GM21529 (cell line): ENCODE data around the gene ANKRD33.

Experiments used
- ATAC-seq: cut with Tn5 transposase; IDR thresholded peaks from one replicate; pipeline ENCODE4 v1.9.1; 2021; ENCODE audit not compliant: unreplicated experiment

The ANKRD33 gene

DNA sequence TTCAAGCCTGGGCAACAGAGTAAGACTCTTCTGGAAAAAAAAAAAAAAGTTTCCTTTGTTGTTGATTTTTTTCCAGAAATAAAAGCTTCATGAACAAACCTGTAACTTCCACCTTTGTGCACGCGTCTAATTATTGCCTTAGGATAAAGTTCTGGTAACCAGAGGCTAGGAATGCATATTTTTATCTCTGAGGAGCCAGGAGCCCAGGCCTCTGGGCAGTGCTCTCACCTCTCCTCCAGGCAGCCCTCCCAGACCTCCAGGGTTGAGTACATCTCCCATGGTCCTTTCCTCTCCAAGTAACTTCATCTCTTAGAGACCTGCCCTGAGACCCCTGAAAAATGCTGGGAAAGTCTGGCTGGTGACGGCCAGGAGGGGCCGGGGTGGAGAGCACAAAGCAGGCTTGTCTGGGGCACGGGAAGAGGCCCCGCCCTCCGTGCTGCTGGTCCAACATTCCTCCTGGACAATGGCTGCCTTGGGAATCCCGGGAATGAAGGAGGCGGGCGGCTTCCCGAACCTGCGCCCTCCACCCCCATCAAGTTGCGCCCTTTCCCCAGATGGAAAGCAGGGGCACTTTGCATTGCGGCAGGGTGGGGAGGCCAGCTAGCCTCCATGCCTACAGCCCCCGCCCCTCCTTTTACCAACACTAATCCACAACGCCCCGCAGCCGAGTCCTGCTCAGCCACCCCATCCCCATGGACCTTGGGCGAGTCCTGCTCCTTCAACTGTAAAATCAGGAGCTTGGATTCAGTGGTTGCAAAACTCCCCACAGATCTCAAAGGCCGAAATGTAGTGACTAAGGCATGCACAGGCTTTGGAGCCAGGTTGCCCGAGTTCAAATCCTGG lies 32.1 kb upstream of the ANKRD33 start:
- no peak for ATAC-seq

DNA sequence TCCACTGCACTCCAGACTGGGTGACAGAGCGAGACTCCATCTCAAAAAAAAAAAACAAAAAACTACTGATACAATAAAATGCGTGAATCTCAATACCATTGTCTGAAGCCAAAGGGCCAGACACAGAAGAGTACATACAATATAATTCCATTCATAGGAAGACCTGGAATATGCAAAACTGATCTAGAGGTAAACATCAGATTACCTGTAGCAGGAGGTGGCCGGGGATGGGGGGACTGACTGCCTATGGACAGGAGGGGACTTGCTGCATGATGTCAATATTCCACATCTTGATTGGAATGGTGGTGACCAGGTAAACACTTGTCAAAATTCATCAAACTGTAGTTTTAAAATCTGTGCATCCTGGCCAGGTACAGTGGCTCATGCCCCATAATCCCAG lies 26.9 kb upstream of the ANKRD33 start:
- ATAC-seq: no peak

DNA sequence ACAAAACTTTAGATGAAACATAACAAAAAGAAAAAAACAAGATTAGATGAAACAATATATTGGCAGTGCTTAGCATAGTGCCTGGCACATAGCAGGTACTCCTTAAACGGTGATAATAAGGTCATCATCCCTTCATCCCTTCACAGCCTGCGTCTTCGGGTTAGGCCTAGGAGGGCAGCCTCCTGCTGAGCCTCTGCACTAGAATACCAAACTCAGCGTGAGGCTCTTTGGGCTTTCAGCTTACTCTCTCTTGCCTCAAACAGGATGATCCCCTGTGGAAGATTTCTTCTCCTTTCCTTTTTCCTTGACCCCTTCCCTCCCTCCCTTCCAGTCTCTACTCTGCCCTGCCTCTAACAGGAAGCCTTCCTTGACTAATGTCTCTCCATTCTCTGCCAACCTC lies 25.0 kb upstream of the ANKRD33 start:
- ATAC-seq: no peak

DNA sequence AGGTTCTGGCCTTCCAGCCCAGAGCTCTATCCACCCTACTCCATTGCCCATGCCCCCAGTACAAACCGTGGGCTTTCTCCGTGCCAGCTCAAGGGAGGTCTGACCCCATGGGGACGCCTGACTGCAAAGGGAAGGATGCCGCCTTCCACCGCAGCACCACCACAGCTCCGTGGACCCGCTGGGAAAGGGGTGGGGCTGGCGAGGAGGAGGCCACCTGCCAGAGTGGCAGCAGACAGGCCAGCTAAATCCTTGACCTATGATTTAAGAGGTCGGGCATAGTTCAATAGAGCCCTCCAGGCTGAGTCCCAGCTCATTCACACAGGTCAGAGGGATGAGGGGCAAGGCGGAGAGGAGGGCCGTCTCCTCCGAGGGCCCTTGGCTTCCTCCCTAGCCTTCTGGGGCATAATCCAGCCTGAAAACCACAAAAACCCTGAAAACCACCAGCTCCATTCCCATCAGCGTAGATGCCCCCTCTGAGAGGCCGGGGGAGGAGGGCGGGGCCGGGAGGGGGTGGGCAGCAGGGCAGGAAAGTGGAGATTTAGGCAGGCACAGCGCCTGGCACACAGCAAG lies 24.5 kb upstream of the ANKRD33 start:
- no peak for ATAC-seq

DNA sequence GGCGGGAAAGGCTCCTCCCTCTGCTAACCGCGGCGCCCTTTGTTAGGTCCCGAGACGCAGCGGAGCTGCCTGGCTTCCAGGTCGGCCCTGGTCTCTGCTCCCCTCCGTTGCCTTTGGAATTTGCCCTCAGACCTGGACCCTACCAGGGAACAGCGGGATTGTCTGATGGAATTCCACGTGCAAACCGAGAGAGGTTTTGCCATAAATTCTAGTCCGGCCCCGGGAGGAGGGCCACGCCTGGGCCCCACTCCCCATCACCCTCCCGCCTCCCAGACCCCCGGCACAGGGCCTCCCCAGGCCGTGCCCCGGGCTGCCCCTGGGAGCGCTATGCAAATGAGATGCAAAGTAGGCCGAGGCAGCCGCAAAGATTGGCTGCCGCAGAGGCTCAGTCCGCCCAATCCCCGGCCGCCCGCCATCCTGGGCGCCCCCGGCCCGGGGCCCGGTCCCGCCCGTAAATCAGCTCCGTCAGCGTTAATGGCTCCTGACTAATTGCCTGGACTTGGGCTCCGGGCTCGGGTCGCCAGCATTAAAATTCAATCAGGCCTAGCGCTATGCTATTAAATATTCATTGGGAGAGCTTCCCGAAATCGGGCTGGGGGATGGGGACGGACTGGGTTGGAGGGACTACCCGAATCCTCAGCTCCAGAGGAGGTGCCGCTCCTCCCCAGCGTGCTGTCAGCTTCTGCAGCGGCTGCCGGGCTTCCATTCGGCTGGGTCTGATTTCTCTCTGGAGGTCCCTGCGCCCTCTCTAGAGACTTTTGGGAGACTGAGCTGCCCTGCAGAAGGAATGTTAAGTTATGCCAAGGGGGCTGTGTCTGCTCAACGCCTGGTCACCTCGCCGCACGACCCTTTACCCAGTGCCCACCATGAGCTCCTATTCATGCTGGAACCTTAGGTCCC lies 23.7 kb upstream of the ANKRD33 start:
- no peak for ATAC-seq

DNA sequence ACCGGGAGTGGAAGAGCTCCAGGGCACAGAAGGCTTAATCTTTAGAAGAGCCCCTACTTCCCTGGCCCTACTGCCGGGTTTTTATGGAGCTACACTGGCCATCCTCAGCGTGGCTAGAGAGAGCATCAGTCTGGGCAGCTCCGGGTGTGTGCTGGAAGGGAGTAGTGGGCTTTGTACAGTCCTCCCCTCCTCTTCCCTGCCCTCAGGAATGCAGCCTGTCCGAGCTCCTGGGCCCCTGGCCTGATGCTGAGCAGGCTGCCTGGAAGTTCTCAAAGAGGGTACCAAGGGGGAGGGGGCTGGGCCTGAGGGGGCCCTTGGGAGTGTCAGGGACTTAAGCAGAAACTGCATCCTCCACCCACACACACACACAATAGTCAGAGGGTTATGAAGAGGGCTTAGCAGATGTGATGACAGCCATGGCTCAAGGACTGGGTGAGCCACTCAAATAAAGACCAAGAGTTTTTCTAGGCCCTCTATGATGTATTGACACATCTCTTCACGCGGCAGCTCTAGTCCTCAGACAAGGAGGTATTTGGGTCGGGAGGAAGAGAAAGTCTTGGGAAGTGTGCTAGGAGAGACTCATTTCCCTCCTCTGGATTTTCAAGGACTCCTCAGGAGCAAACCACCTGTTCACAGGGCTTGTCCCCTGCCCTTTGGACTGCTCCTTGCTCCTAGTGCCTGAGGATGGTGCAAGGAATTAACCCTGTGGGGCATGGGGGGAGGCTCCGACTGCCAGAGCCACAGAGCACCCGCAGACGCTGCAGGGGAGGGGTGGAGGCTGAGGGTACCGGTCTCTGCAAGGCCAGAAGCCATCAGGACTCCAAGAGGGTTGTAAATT lies 22.9 kb upstream of the ANKRD33 start:
- no peak for ATAC-seq

DNA sequence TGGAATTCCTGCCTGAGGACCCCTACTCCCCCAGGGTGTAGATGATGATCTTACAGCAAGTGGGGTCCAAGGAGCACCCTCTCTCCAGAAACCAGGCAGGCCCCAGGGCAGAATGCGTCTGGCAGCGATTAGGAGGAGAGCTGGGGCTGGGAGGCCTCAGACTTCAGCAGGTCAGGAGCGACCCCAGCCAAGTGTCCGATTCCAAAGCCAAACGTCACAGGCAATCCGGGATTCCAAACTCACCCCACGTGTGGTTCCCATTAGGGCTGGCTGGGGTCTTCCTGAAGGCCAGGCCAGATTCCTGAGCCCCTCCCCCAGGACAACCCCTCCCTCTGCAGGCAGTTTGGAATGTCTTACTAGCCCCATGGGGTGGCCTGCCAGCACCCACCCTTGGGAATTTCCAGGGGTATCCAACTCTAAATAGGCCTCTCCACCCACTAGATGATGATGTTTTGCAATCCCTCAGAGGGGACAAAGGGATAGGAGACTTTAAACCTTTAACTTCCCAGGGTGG lies 22.1 kb upstream of the ANKRD33 start:
- no peak for ATAC-seq

DNA sequence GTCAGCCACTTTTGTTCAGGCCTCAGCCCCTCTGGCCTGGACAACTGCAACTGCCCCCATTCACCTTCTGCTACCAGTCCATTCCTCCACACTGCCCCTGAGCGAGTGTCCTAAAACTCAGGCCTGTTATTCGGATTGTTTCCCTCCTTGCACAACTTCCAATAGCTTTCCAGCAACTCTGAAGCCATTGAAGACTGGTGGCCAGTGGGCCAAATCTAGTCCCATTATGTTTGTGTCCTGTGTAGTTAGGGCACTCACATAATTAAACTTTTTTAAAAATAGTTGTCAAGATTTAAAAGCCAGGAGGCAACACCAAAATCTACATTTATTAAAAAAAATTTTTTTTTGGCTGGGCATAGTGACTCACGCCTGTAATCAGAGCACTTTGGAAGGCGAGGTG lies 21.6 kb upstream of the ANKRD33 start:
- ATAC-seq: no peak

DNA sequence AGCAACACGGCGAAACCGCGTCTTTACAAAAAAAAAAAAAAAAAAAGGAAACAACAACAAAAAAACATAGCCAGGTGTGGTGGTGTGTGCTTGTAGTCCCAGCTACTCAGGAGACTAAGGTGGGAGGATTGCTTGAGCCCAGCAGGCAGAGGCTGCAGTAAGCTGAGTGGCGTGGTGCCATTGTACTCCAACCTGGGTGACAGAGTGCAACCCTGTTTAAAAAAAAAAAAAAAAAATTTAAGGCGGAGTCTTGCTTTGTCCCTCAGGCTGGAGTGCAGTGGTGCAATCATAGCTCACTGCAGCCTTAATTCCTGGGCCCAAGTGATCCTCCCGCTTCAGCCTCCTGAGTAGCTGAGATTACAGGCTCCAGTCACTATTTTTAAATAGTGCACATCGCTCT lies 21.1 kb upstream of the ANKRD33 start:
- no peak for ATAC-seq

DNA sequence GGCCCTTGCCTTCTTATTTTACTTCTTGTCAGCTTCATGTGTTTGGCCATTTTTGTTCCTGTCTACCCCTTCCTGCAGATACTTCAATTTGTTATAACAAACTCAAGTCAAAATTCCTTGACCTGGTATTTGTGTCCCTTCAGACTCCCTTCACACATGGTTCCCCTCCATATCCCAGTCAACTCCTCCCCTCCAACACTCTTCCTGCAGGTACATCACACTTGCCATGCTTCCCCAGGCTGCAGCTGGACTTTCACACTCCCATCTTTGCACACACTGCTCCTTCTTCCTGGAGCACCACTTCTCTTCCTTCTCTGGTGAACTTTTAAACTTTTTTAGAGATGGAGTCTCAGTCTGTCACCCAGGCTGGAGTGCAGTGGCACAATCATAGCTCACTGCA lies 20.5 kb upstream of the ANKRD33 start:
- ATAC-seq: no peak

DNA sequence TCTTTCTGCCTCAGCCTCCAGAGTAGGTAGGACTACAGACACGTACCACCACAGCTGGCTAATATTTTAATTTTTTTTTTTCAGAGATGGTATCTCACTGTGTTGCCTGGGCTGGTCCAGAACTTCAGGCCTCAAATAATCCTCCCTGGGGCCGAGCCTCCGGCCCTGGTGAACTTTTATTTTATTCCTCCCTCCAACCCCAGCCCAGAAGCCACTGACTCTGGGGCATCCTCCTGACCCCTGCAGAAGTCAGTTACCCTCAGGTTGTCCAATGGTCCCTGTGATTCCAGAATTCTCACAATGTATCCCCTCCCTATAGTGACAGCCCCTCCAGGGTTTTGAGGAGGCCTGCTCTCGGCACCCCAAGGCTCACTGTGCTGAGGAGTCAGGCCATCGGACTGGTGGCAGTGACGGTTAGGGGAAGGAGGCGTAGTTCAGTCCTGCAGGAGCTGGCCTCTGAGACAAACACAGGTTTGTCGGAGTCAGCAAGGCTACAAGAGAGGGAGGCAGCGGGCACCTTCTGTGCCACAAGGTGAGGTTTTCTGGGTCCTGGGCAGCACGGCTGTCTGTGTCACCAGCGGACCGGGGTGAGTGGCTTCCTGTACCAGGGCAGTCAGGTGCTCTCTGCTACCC lies 20.0 kb upstream of the ANKRD33 start:
- no peak for ATAC-seq

DNA sequence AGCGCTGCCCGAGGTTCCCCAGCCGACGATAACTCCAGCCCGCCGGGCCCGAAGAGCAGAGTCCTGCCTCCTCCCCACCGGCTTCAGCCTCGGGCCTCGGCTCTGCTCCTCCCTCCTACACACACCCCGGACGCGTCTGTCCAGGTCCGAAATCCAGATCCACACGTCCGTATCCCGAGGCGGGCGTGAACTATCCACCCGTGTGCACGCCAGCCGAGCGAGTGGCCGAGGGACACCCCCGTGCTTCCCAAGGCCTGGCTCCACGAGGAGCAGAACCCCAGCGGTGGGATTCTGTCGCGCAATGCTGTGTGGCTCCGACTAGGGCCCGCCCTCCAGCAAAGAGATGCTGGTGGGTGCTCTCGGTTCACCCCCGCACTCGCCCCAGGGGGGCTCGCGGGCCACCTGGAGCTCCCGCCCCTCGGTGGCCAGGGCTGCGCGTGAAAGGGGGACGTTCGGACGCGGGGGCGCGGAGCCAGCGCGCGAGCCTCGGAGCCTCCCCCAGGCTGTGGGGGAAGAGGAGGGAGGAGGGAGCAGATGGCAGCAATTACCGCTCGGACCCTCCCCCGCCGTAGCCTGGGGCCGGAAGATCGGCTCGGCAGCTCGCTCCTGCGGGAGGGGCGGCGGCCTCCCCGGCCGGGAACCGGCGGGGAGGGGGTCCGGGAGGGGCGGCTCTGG lies 18.9 kb upstream of the ANKRD33 start:
- ATAC-seq: no peak

DNA sequence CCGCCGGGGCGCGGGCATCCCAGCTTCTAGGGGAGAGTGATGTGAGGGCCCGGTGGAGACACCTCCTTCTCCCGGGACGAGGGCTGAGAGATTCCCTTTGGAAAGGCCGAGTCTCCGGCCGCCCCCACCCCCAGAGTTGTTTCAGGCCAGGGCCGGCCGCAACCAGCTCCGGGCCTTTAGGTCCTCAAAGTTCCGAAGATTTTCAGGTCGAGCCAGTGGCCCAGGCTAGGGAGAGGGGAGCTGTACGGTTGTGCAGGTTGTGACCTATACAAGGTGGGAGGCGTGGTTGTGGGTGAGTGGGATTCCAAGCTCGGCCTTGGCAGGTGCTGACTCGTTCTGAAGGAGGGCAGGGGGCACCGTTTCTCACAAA lies 18.4 kb upstream of the ANKRD33 start:
- ATAC-seq: no peak

DNA sequence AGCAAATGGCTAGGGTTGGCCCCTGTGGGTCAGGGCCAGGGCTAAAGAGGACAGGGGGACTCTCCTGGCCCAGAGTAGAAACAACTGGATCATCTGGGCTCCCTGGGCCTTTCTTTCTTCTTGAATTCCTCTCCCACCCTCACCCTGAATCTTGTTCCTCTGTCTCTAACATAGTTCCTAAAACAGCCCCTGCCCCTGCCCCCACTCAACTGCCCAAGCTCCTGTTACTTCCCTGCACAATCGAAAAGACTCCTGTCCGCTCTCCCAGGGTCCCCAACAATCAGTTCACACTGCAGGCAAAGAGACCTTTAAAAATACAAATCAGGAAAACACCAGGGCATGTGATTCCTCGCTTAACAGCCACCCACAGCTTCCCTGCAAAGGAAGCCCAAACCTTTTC lies 18.0 kb upstream of the ANKRD33 start:
- ATAC-seq: no peak

DNA sequence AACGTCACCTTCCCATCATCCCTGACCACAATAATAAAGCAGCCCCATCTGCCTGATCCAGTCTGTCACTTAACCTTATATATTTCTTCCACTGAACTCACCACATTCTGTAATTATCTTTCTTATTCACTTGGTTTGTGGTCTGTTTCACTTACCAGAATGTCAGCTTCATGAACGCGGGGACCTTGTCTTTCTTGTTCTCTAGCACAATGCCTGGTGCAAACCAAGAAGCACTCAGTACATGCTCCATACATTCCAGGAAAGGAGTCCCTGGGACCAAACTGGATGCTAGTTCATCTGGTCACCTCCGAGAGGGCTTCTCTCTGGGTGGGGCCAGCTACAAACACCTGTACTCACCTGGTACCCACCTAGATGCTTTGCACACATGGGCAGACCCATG lies 17.4 kb upstream of the ANKRD33 start:
- ATAC-seq: no peak

DNA sequence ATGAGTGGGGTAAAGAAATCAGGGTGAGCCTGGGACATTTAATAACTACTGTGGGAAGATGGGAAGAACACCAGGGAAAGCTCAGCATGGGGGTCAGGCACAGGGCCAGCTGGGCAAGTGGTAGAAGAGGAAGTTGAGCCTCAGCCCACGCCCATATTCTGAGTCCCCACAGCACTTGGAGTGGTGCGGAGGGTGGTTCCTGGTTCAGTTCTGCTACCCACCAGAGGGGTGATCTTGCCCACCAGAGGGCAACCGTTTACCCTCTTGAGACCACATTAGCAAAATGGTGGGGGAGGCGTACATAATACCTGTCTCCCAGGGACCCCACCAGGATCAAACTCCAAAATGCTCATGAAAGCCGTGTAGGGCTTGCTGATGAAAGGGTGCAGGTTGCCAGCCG lies 16.8 kb upstream of the ANKRD33 start:
- ATAC-seq: no peak

DNA sequence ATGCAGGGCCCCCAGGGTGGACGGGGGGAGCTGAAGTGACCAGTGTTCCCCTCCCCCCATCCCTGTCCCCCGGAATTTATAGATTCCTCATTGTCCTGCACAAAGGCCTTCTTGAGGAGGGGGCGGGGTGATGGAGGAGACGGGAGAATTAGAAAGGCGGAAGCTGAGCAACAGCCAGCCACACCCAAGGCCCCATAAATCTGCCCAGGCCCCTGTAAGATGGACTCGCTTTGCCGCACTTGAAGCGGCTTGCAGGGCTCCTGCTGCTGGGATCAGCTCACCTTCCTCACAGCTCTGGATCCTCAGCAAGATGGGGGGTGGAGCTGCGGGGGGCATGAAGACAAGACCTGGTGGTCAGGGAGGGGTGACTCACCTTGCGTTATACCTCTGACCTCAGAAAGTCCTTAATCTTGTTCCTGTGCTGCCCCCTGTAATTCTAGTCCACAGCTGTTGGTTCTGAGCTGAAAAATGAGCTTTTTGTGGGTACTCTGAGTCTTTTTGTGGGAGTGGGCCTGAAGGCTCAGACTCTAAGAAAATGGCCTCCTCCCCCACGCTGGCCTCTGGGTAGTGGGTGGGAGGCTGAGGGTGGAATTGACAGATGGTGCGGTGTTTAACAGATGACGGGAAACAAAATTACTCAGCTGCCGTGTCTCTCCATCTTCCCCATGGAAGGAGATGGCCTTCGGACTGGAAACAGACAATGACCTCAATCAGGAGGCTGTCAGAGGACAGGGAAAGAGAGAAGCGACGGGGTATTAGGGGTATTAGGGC lies 15.8 kb upstream of the ANKRD33 start:
- no peak for ATAC-seq

DNA sequence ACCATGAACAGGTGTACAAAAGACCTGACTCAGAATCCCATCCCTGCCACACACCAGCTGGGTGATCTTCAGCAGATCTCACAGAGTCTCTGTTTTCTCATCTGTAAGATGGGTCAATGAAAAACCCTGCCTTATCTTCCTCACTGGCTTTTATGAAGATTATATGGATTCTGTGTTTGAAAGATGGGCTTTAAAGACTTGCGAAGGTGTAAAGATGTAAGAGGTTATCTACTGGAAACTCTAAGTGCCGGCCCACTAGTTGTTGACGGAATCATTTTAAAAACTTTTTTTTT lies 15.3 kb upstream of the ANKRD33 start:
- ATAC-seq: no peak

DNA sequence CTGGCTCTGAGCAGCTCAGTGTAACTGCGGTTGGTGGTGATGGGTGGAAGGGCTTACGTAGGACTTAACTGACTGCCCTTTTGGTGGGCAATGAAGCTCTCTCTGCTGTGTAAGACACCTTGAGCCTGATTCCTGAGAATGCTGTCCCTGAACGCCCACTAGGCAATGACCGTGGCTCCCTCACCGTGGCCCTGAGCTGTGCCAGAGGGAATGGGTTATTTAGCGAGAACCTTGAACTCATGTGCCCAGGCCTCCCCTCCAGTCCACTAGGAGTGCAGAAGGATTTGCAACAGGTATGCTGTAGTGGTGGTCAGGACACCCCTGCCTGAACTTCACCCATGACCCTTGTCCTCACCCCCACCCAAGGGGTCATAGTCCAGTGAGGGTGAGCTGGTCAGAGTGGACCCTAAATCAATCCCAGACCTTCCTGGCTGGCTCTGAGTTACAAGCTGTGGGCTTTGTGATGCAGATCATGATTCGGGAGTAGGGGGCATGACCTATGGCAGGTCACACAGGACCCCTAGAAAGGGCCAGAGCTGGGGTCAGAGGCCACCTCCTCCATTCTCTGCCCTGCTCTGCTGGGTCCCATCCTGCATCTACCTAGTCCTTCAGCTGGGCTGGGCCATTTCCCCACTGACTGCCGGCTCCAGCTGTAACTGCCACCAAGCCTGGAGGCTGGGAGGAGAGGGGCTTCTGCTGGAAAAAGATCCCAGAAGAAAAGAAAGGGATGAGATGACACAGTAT lies 14.5 kb upstream of the ANKRD33 start:
- no peak for ATAC-seq
